HEK293 (cell line): ENCODE measurements around the gene LEFTY1.

Experiments used
- EGR2 ChIP-seq: fragments of 450-650 bp; formaldehyde crosslinking; IDR thresholded peaks from 2 replicates; pipeline ENCODE4 v1.5.1; 2016; ENCODE audit warnings: low read depth, missing biosample characterization, missing genetic modification characterization
- KLF1 ChIP-seq: fragments of 450-650 bp; formaldehyde crosslinking; IDR thresholded peaks from 2 replicates; pipeline ENCODE4 v1.5.1; 2016; ENCODE audit warnings: missing biosample characterization, missing genetic modification characterization
- MEIS1 ChIP-seq: sonication (generic); formaldehyde crosslinking; IDR thresholded peaks from 2 replicates; pipeline ENCODE4 v1.8.1; 2022; ENCODE audit warnings: missing genetic modification reagents, mild to moderate bottlenecking, borderline replicate concordance
- SETDB1 ChIP-seq: IDR thresholded peaks from one replicate; pipeline ENCODE4 v1.6.1; 2017; ENCODE audit warnings: mild to moderate bottlenecking, low read length, moderate library complexity, mixed read lengths; ENCODE audit not compliant: insufficient read length
- TRIM28 ChIP-seq: IDR thresholded peaks from 2 replicates; pipeline ENCODE4 v1.6.1; 2011; ENCODE audit warnings: low read length, control low read depth, borderline replicate concordance
- YY1 ChIP-seq: fragments of 450-650 bp; formaldehyde crosslinking; IDR thresholded peaks from 2 replicates; pipeline ENCODE4 v1.5.1; 2018; ENCODE audit warnings: missing biosample characterization, missing genetic modification characterization
- ZBTB17 ChIP-seq: fragments of 450-650 bp; formaldehyde crosslinking; IDR thresholded peaks from 2 replicates; pipeline ENCODE4 v1.5.1; 2016; ENCODE audit warnings: missing biosample characterization, missing genetic modification characterization
- ZBTB20 ChIP-seq: fragments of 450-650 bp; formaldehyde crosslinking; IDR thresholded peaks from 2 replicates; pipeline ENCODE4 v1.5.1; 2016; ENCODE audit warnings: missing biosample characterization, missing genetic modification characterization
- ZBTB48 ChIP-seq: fragments of 450-650 bp; formaldehyde crosslinking; IDR thresholded peaks from 2 replicates; pipeline ENCODE4 v1.5.1; 2016; ENCODE audit warnings: missing biosample characterization, missing genetic modification characterization
- ZEB2 ChIP-seq: fragments of 450-650 bp; formaldehyde crosslinking; IDR thresholded peaks from 2 replicates; pipeline ENCODE4 v1.5.1; 2016; ENCODE audit warnings: missing biosample characterization, missing genetic modification characterization
- ZFHX2 ChIP-seq: fragments of 450-650 bp; formaldehyde crosslinking; conservative IDR thresholded peaks from 2 replicates; pipeline ENCODE4 v1.5.1; 2016; ENCODE audit warnings: missing biosample characterization, missing genetic modification characterization
- ZNF138 ChIP-seq: fragments of 450-650 bp; formaldehyde crosslinking; IDR thresholded peaks from 2 replicates; pipeline ENCODE4 v1.5.1; 2016; ENCODE audit warnings: missing biosample characterization, missing genetic modification characterization, borderline replicate concordance
- ZNF140 ChIP-seq: fragments of 450-650 bp; formaldehyde crosslinking; IDR thresholded peaks from 2 replicates; pipeline ENCODE4 v1.5.1; 2016; ENCODE audit warnings: missing biosample characterization, missing genetic modification characterization
- ZNF184 ChIP-seq: fragments of 450-650 bp; IDR thresholded peaks from 2 replicates; pipeline ENCODE4 v1.5.1; 2018; ENCODE audit warnings: missing biosample characterization, mild to moderate bottlenecking, missing genetic modification characterization
- ZNF274 ChIP-seq, 2 experiments: fragments of 200-500 bp in 1 of 2; fragments of 450-650 bp in 1 of 2; sonication (Bioruptor generic) in 1 of 2; formaldehyde crosslinking in 1 of 2; IDR thresholded peaks; 2 replicates each; pipeline versions ENCODE4 v1.5.1 to v1.6.1; 2014 to 2016; ENCODE audit warnings: borderline replicate concordance in 1 of 2, inconsistent platforms in 1 of 2, low read length in 1 of 2, missing biosample characterization in 1 of 2, missing genetic modification characterization in 1 of 2
- ZNF324 ChIP-seq: fragments of 450-650 bp; formaldehyde crosslinking; IDR thresholded peaks from 2 replicates; pipeline ENCODE4 v1.5.1; 2016; ENCODE audit warnings: missing biosample characterization, missing genetic modification characterization
- ZNF335 ChIP-seq: fragments of 450-650 bp; formaldehyde crosslinking; conservative IDR thresholded peaks from 2 replicates; pipeline ENCODE4 v1.5.1; 2016; ENCODE audit warnings: missing biosample characterization, missing genetic modification characterization
- ZNF350 ChIP-seq: fragments of 450-650 bp; formaldehyde crosslinking; IDR thresholded peaks from 2 replicates; pipeline ENCODE4 v1.5.0; 2017; ENCODE audit warnings: missing biosample characterization, mild to moderate bottlenecking, missing genetic modification characterization
- ZNF514 ChIP-seq: fragments of 450-650 bp; formaldehyde crosslinking; IDR thresholded peaks from 2 replicates; pipeline ENCODE4 v1.5.1; 2016; ENCODE audit warnings: missing biosample characterization, missing genetic modification characterization
- ZNF544 ChIP-seq: fragments of 450-650 bp; formaldehyde crosslinking; IDR thresholded peaks from 2 replicates; pipeline ENCODE4 v1.5.0; 2017; ENCODE audit warnings: missing biosample characterization, missing genetic modification characterization
- ZNF623 ChIP-seq: fragments of 450-650 bp; formaldehyde crosslinking; IDR thresholded peaks from 2 replicates; pipeline ENCODE4 v1.5.1; 2016; ENCODE audit warnings: missing biosample characterization, missing genetic modification characterization
- ZNF624 ChIP-seq: fragments of 450-650 bp; formaldehyde crosslinking; IDR thresholded peaks from 2 replicates; pipeline ENCODE4 v1.5.1; 2017; ENCODE audit warnings: missing biosample characterization, missing genetic modification characterization
- ZNF626 ChIP-seq: fragments of 450-650 bp; sonication (Bioruptor Pico); formaldehyde crosslinking; IDR thresholded peaks from 2 replicates; pipeline ENCODE4 v1.5.1; 2018; ENCODE audit warnings: missing biosample characterization, missing genetic modification characterization, inconsistent platforms
- ZNF747 ChIP-seq: fragments of 450-650 bp; formaldehyde crosslinking; IDR thresholded peaks from 2 replicates; pipeline ENCODE4 v1.5.1; 2016; ENCODE audit warnings: missing biosample characterization, missing genetic modification characterization
- ZNF830 ChIP-seq: fragments of 450-650 bp; IDR thresholded peaks from 2 replicates; pipeline ENCODE4 v1.5.0; 2018; ENCODE audit warnings: missing biosample characterization, missing genetic modification characterization, low read depth, mild to moderate bottlenecking, moderate library complexity
- TF ChIP-seq, protein P1 (sequence below): fragments of 450-650 bp; formaldehyde crosslinking; IDR thresholded peaks from 2 replicates; pipeline ENCODE4 v1.5.1; 2016; ENCODE audit warnings: missing biosample characterization, missing genetic modification characterization
- TF ChIP-seq, protein P2 (sequence below): fragments of 450-650 bp; formaldehyde crosslinking; IDR thresholded peaks from 2 replicates; pipeline ENCODE4 v1.5.1; 2016; ENCODE audit warnings: missing biosample characterization, missing genetic modification characterization
- TF ChIP-seq, protein P3 (sequence below): fragments of 450-650 bp; formaldehyde crosslinking; IDR thresholded peaks from 2 replicates; pipeline ENCODE4 v1.5.1; 2016; ENCODE audit warnings: missing biosample characterization, missing genetic modification characterization, low read depth
- TF ChIP-seq, protein P4 (sequence below): fragments of 450-650 bp; IDR thresholded peaks from 2 replicates; pipeline ENCODE4 v1.5.1; 2018; ENCODE audit warnings: missing biosample characterization, mild to moderate bottlenecking, missing genetic modification characterization
- TF ChIP-seq, protein P5 (sequence below): fragments of 450-650 bp; formaldehyde crosslinking; IDR thresholded peaks from 2 replicates; pipeline ENCODE4; 2016; ENCODE audit warnings: missing biosample characterization, missing genetic modification characterization

The LEFTY1 gene

DNA sequence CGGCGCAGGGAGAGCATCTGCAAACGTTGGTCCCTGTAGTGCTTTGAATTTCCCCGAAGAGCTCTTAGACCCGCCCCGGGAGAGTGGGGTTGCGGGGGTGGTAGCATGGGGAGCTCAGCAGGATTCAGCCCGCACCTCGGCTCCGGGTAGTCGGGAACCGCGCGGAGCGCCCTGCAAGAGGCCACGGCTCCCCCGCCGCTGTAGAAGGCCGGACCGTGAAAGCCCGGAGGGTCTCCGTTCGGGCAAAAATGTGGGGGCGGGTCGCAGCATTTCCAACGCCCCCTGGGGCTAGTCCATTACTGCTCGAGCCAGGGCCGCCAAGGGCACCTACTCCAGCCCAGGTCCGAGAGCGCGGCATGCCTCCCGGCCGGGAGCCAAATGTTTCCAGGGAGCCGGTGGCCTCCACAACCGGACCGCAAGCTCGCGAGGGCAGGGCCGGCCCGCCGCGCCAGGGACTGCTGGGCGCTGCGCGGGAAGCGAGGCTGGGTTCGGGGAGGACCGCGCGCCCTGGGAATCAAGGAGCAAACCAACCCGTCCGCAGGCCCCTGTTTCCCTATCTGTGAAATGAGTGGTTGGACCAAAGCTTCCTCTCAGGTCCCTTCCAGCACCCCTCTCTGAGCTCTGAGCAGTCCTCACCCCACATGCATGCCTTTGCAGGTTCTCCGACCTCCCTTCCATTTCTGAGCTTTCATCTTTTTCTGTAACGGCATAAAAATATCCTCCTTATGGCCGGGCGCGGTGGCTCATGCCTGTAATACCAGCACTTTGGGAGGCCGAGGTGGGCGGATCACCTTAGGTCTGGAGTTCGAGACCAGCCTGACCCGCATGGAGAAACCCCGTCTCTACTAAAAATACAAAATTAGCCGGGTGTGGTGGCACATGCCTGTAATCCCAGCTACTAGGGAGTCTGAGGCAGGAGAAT is 6.0 kb downstream of the LEFTY1 start (continued):
- TF ChIP-seq SETDB1, result no peak
- peak; percentile 7; the same call in 1 of the 2 replicates for TF ChIP-seq ZNF623 (tag by site-specific recombination)
- no peak for TF ChIP-seq YY1 (tag by site-specific recombination)
- no peak for TF ChIP-seq ZNF514
- TF ChIP-seq, protein P1, sequence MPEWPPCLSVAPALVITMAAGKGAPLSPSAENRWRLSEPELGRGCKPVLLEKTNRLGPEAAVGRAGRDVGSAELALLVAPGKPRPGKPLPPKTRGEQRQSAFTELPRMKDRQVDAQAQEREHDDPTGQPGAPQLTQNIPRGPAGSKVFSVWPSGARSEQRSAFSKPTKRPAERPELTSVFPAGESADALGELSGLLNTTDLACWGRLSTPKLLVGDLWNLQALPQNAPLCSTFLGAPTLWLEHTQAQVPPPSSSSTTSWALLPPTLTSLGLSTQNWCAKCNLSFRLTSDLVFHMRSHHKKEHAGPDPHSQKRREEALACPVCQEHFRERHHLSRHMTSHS (tag by site-specific recombination), result no peak
- no peak for TF ChIP-seq ZNF747 (tag by site-specific recombination)
- TF ChIP-seq ZBTB17 (tag by site-specific recombination), result 0 out of 2 replicates have a peak, but pooled peaks have one; percentile 47
- TF ChIP-seq, protein P2, sequence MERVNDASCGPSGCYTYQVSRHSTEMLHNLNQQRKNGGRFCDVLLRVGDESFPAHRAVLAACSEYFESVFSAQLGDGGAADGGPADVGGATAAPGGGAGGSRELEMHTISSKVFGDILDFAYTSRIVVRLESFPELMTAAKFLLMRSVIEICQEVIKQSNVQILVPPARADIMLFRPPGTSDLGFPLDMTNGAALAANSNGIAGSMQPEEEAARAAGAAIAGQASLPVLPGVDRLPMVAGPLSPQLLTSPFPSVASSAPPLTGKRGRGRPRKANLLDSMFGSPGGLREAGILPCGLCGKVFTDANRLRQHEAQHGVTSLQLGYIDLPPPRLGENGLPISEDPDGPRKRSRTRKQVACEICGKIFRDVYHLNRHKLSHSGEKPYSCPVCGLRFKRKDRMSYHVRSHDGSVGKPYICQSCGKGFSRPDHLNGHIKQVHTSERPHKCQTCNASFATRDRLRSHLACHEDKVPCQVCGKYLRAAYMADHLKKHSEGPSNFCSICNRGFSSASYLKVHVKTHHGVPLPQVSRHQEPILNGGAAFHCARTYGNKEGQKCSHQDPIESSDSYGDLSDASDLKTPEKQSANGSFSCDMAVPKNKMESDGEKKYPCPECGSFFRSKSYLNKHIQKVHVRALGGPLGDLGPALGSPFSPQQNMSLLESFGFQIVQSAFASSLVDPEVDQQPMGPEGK (tag by site-specific recombination), result no peak; the same call in 1 of the 2 replicates
- TF ChIP-seq, protein P3, sequence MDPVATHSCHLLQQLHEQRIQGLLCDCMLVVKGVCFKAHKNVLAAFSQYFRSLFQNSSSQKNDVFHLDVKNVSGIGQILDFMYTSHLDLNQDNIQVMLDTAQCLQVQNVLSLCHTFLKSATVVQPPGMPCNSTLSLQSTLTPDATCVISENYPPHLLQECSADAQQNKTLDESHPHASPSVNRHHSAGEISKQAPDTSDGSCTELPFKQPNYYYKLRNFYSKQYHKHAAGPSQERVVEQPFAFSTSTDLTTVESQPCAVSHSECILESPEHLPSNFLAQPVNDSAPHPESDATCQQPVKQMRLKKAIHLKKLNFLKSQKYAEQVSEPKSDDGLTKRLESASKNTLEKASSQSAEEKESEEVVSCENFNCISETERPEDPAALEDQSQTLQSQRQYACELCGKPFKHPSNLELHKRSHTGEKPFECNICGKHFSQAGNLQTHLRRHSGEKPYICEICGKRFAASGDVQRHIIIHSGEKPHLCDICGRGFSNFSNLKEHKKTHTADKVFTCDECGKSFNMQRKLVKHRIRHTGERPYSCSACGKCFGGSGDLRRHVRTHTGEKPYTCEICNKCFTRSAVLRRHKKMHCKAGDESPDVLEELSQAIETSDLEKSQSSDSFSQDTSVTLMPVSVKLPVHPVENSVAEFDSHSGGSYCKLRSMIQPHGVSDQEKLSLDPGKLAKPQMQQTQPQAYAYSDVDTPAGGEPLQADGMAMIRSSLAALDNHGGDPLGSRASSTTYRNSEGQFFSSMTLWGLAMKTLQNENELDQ (tag by site-specific recombination), result no peak
- peak; percentile 69 for TF ChIP-seq ZFHX2
- TF ChIP-seq ZBTB48, result peak; percentile 89
- no peak for TF ChIP-seq ZEB2 (tag by site-specific recombination)
- no peak for TF ChIP-seq ZNF350 (tag by site-specific recombination)
- TF ChIP-seq KLF1 (tag by site-specific recombination), result no peak
- no peak for TF ChIP-seq ZNF830 (tag by site-specific recombination)
- TF ChIP-seq, protein P4, sequence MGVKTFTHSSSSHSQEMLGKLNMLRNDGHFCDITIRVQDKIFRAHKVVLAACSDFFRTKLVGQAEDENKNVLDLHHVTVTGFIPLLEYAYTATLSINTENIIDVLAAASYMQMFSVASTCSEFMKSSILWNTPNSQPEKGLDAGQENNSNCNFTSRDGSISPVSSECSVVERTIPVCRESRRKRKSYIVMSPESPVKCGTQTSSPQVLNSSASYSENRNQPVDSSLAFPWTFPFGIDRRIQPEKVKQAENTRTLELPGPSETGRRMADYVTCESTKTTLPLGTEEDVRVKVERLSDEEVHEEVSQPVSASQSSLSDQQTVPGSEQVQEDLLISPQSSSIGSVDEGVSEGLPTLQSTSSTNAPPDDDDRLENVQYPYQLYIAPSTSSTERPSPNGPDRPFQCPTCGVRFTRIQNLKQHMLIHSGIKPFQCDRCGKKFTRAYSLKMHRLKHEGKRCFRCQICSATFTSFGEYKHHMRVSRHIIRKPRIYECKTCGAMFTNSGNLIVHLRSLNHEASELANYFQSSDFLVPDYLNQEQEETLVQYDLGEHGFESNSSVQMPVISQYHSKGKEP, result no peak
- TF ChIP-seq ZNF140 (tag by site-specific recombination), result no peak
- TF ChIP-seq ZNF624 (tag by site-specific recombination), result no peak
- TF ChIP-seq ZNF626, result no peak
- TF ChIP-seq ZNF138 (tag by site-specific recombination), result no peak
- TF ChIP-seq ZNF274 (IDR thresholded peaks at IDR 0.05; ENCODE audit: low read length), result no peak
- TF ChIP-seq ZNF274 (tag by site-specific recombination; IDR thresholded peaks at IDR 0.05; ENCODE audit: borderline replicate concordance), result no peak
- 0 out of 2 replicates have a peak, but pooled peaks have one; percentile 18 for TF ChIP-seq ZNF324 (tag by site-specific recombination)
- peak; percentile 81 for TF ChIP-seq ZBTB20
- TF ChIP-seq ZNF184 (tag by site-specific recombination), result no peak; the same call in 1 of the 2 replicates
- TF ChIP-seq, protein P5, sequence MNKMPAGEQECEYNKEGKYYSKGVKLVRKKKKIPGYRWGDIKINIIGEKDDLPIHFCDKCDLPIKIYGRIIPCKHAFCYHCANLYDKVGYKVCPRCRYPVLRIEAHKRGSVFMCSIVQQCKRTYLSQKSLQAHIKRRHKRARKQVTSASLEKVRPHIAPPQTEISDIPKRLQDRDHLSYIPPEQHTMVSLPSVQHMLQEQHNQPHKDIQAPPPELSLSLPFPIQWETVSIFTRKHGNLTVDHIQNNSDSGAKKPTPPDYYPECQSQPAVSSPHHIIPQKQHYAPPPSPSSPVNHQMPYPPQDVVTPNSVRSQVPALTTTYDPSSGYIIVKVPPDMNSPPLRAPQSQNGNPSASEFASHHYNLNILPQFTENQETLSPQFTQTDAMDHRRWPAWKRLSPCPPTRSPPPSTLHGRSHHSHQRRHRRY (tag by site-specific recombination), result no peak
- TF ChIP-seq ZNF335 (tag by site-specific recombination), result peak; percentile 73
- no peak for TF ChIP-seq MEIS1 (CRISPR knock-in tag)
- TF ChIP-seq ZNF544 (tag by site-specific recombination), result no peak
- TF ChIP-seq EGR2 (tag by site-specific recombination), result peak; percentile 76
- no peak for TF ChIP-seq TRIM28
